HEK293T (cell line): ENCODE measurements around the gene IFTAP.

Source experiments
- CTCF ChIA-PET: fragments of 350-600 bp; formaldehyde crosslinking; extraction: SDS; loops from one replicate; lab custom pipeline; 2021; ENCODE audit warnings: antibody characterized with exemption, inconsistent platforms; lab: Yijun Ruan, JAX
- POLR2A ChIA-PET: fragments of 350-600 bp; formaldehyde crosslinking; extraction: SDS; loops from one replicate; lab custom pipeline; 2020; ENCODE audit warnings: antibody characterized with exemption, inconsistent platforms; lab: Yijun Ruan, JAX
- DNase-seq: peaks from one replicate; pipeline ENCODE4 v3.0.0; 2012; ENCODE audit warnings: mixed read lengths; ENCODE audit errors: extremely low spot score
- ARNT ChIP-seq: fragments of 450-650 bp; IDR thresholded peaks from 2 replicates; pipeline ENCODE4 v1.6.1; 2017; ENCODE audit warnings: mild to moderate bottlenecking
- BHLHE40 ChIP-seq: fragments of 450-650 bp; IDR thresholded peaks from 2 replicates; pipeline ENCODE4 v1.6.1; 2016; ENCODE audit warnings: mild to moderate bottlenecking, moderate library complexity, borderline replicate concordance
- CTBP1 ChIP-seq: fragments of 450-650 bp; IDR thresholded peaks from 2 replicates; pipeline ENCODE4 v1.6.1; 2016; ENCODE audit warnings: borderline replicate concordance
- ELF4 ChIP-seq: fragments of 450-650 bp; IDR thresholded peaks from 2 replicates; pipeline ENCODE4 v1.6.1; 2017; ENCODE audit warnings: antibody characterized with exemption
- FOXA1 ChIP-seq: fragments of 450-650 bp; IDR thresholded peaks from 2 replicates; pipeline ENCODE4 v1.6.1; 2016; ENCODE audit warnings: mild to moderate bottlenecking
- FOXK2 ChIP-seq: fragments of 450-650 bp; IDR thresholded peaks from 2 replicates; pipeline ENCODE4 v1.6.1; 2016; ENCODE audit warnings: mild to moderate bottlenecking
- FOXM1 ChIP-seq: fragments of 450-650 bp; IDR thresholded peaks from 2 replicates; pipeline ENCODE4 v1.6.1; 2017; ENCODE audit warnings: mild to moderate bottlenecking, borderline replicate concordance
- HDGF ChIP-seq: fragments of 450-650 bp; IDR thresholded peaks from 2 replicates; pipeline ENCODE4 v1.6.1; 2017; ENCODE audit warnings: antibody characterized with exemption, borderline replicate concordance
- L3MBTL2 ChIP-seq: fragments of 450-650 bp; conservative IDR thresholded peaks from 2 replicates; pipeline ENCODE4 v1.6.1; 2016; ENCODE audit warnings: mild to moderate bottlenecking
- LEF1 ChIP-seq: fragments of 450-650 bp; IDR thresholded peaks from 2 replicates; pipeline ENCODE4 v1.6.1; 2017; ENCODE audit warnings: mild to moderate bottlenecking, borderline replicate concordance
- NFRKB ChIP-seq: fragments of 450-650 bp; IDR thresholded peaks from 2 replicates; pipeline ENCODE4 v1.6.1; 2016; ENCODE audit warnings: mild to moderate bottlenecking, moderate library complexity
- PKNOX1 ChIP-seq: fragments of 450-650 bp; IDR thresholded peaks from 2 replicates; pipeline ENCODE4 v1.6.1; 2016
- SP1 ChIP-seq: fragments of 450-650 bp; IDR thresholded peaks from 2 replicates; pipeline ENCODE4 v1.6.1; 2017
- SUZ12 ChIP-seq: fragments of 450-650 bp; IDR thresholded peaks from 2 replicates; pipeline ENCODE4 v1.6.1; 2016; ENCODE audit warnings: mild to moderate bottlenecking
- TARDBP ChIP-seq: fragments of 450-650 bp; IDR thresholded peaks from 2 replicates; pipeline ENCODE4 v1.6.1; 2016
- ZNF384 ChIP-seq: fragments of 450-650 bp; IDR thresholded peaks from 2 replicates; pipeline ENCODE4 v1.6.1; 2016

Gene IFTAP

GRCh38 chr11:36702330-36703054 is 108.2 kb downstream of the IFTAP start:
- POLR2A ChIA-PET, result interaction anchor here (1.6 kb wide), 1 partner anchor 44 kb away, joined by 4 read pairs; no protein-coding TSS in a partner anchor
- TF ChIP-seq TARDBP, result no peak
- no peak for TF ChIP-seq SP1
- TF ChIP-seq BHLHE40, result no peak
- no peak for TF ChIP-seq FOXM1
- TF ChIP-seq FOXK2, result no peak
- TF ChIP-seq NFRKB, result no peak
- no peak for TF ChIP-seq ZNF384
- no peak for TF ChIP-seq L3MBTL2
- TF ChIP-seq ARNT, result no peak
- no peak for TF ChIP-seq SUZ12
- TF ChIP-seq LEF1, result no peak
- TF ChIP-seq FOXA1, result no peak
- TF ChIP-seq PKNOX1, result no peak
- TF ChIP-seq HDGF, result no peak
- no peak for TF ChIP-seq ELF4
- TF ChIP-seq CTBP1, result no peak
- CTCF ChIA-PET, result interaction anchor here (0.6 to 3.8 kb wide), 16 partner anchors 9 to 138 kb away, joined by 3 to 72 read pairs (median 4); no protein-coding TSS in a partner anchor
- peak; percentile 72 for DNase-seq

- DNase-seq, result no peak
- ChIA-PET POLR2A (interaction anchor here (1.6 kb wide), 1 partner anchor 44 kb away, joined by 4 read pairs; no protein-coding TSS in a partner anchor), CTCF (interaction anchor here (0.6 to 3.8 kb wide), 14 partner anchors 8 to 138 kb away, joined by 3 to 72 read pairs (median 4); no protein-coding TSS in a partner anchor)
- no peak for TF ChIP-seq ELF4
- TF ChIP-seq SUZ12, result no peak
- no peak for TF ChIP-seq LEF1
- TF ChIP-seq ZNF384, result no peak
- TF ChIP-seq BHLHE40, result no peak
These were observed 108.7 kb downstream of the IFTAP start for GRCh38 chr11:36703055-36703404.
